ENCODE measurements around the gene ZNF622. TPM values are rescaled to one million over a fixed set of nuclear protein-coding genes. Genes with fewer than 3 reads are reported as not detected.

ZNF622 gene
- total and polyA plus RNA-seq, 10 of the 15 experiments (the other 5 are each of a cell fraction or from before 2014, with no cell fraction given): 9.0 to 60.3 (median 31.0) TPM

- no peak for TF ChIP-seq PRDM15 (CRISPR knock-in tag; IDR thresholded peaks at IDR 0.05)
- TF ChIP-seq ZBTB33 (IDR thresholded peaks at IDR 0.05): no peak
- TF ChIP-seq RFX5 (IDR thresholded peaks at IDR 0.05; ENCODE audit: low read depth, low read length): no peak
- no peak for TF ChIP-seq SKIL (IDR thresholded peaks at IDR 0.05; ENCODE audit: low read depth, poor library complexity, severe bottlenecking)
- TF ChIP-seq NBN (IDR thresholded peaks at IDR 0.05): no peak
- TF ChIP-seq BACH1 (IDR thresholded peaks at IDR 0.05; ENCODE audit: borderline replicate concordance): no peak
- no peak for TF ChIP-seq KDM1A (IDR thresholded peaks at IDR 0.05; ENCODE audit: borderline replicate concordance)
- TF ChIP-seq ZNF592 (IDR thresholded peaks at IDR 0.05): no peak
- no peak for TF ChIP-seq YBX1 (IDR thresholded peaks at IDR 0.05)
- TF ChIP-seq FOXM1 (IDR thresholded peaks at IDR 0.05; ENCODE audit: low read depth, low read length): no peak
Measured at GRCh38 chr5:16417398-16418074, 48.1 kb downstream of the ZNF622 start (continued).

Measured in GM12878 (cell line).